ENCODE data around the gene AGBL4.

DNA sequence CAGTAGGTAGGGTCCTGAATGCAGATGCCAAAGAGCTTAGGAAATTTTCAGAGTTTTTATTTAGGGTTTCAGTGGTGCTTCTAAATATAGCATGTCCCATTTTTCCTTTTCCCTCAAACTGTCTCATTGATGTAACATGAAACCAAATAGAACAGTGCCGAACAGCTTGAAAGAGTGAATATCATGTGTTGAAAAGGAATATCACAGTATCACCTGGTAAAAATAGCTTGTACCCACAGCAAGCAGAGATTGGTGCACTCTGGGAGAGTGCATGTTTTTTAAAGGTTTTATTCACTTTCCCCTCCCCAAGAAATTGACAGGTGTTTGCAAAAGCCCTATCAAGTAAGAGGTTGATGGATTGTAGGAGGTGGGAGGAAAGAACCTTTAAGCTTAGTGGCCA, 43.1 kb upstream of the AGBL4 start:
- TF ChIP-seq, protein P1, sequence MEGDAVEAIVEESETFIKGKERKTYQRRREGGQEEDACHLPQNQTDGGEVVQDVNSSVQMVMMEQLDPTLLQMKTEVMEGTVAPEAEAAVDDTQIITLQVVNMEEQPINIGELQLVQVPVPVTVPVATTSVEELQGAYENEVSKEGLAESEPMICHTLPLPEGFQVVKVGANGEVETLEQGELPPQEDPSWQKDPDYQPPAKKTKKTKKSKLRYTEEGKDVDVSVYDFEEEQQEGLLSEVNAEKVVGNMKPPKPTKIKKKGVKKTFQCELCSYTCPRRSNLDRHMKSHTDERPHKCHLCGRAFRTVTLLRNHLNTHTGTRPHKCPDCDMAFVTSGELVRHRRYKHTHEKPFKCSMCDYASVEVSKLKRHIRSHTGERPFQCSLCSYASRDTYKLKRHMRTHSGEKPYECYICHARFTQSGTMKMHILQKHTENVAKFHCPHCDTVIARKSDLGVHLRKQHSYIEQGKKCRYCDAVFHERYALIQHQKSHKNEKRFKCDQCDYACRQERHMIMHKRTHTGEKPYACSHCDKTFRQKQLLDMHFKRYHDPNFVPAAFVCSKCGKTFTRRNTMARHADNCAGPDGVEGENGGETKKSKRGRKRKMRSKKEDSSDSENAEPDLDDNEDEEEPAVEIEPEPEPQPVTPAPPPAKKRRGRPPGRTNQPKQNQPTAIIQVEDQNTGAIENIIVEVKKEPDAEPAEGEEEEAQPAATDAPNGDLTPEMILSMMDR (IDR thresholded peaks at IDR 0.05; ENCODE audit: low read length), result no peak
- TF ChIP-seq EZH2 (IDR thresholded peaks at IDR 0.05; ENCODE audit: borderline replicate concordance, low read length), result no peak

Measured in OCI-LY1 (cell line).